Measurements from ENCODE around the gene CHMP2B. TPM values are rescaled to one million over a fixed set of nuclear protein-coding genes. Genes with fewer than 3 reads are reported as not detected.
"Not testable (repeated sequence)": the region's sequence is repeated elsewhere in the genome, so short reads cannot be mapped to it uniquely, and the experiment has no call there.

The CHMP2B gene
- total RNA-seq, 1 donor from 2014 or later = 37.8 TPM

GRCh38 chr3:87229113-87229512 is 2.0 kb downstream of the CHMP2B start:
- no peak for DNase-seq (ENCODE audit: low read depth)

GRCh38 chr3:87233805-87234204 is 6.7 kb downstream of the CHMP2B start:
- DNase-seq (ENCODE audit: low read depth) = no peak

GRCh38 chr3:87236093-87236492 is 9.0 kb downstream of the CHMP2B start:
- DNase-seq (ENCODE audit: low read depth) = no peak

- DNase-seq (ENCODE audit: low read depth) = no peak
Observed at GRCh38 chr3:87246662-87247429, 19.7 kb downstream of the CHMP2B start.

- DNase-seq (ENCODE audit: low read depth) = no peak
Observed at GRCh38 chr3:87247430-87247773, 20.3 kb downstream of the CHMP2B start.

GRCh38 chr3:87248231-87248630 is 21.1 kb downstream of the CHMP2B start:
- DNase-seq (ENCODE audit: low read depth) = not testable (repeated sequence)

GRCh38 chr3:87248831-87249230 is 21.7 kb downstream of the CHMP2B start:
- no peak for DNase-seq (ENCODE audit: low read depth)

- DNase-seq (ENCODE audit: low read depth) = no peak
Observed at GRCh38 chr3:87250009-87250408, 22.9 kb downstream of the CHMP2B start.

- DNase-seq (ENCODE audit: low read depth) = peak; percentile 63
Observed at GRCh38 chr3:87260270-87260669, 33.2 kb downstream of the CHMP2B start.

- DNase-seq (ENCODE audit: low read depth) = no peak
Observed at GRCh38 chr3:87261925-87262324, 34.8 kb downstream of the CHMP2B start.

- DNase-seq (ENCODE audit: low read depth) = no peak
Observed at GRCh38 chr3:87267953-87268645, 41.0 kb downstream of the CHMP2B start.

- no peak for DNase-seq (ENCODE audit: low read depth)
Observed at GRCh38 chr3:87268646-87269211, 41.6 kb downstream of the CHMP2B start.

- no peak for DNase-seq (ENCODE audit: low read depth)
Observed at GRCh38 chr3:87269723-87270122, 42.6 kb downstream of the CHMP2B start.

GRCh38 chr3:87270908-87271700 is 44.0 kb downstream of the CHMP2B start:
- DNase-seq (ENCODE audit: low read depth) = no peak

GRCh38 chr3:87272718-87273341 is 45.7 kb downstream of the CHMP2B start:
- DNase-seq (ENCODE audit: low read depth) = no peak

- DNase-seq (ENCODE audit: low read depth) = no peak
Observed at GRCh38 chr3:87276484-87276883, 49.4 kb downstream of the CHMP2B start, which contains the start of gene POU1F1. Gene POU1F1 (minus strand): TSS chr3:87276584. CDS start chr3:87276462, 122 bp downstream.

- DNase-seq (ENCODE audit: low read depth) = peak; percentile 38
Observed at GRCh38 chr3:87287011-87287410, 59.9 kb downstream of the CHMP2B start.

- DNase-seq (ENCODE audit: low read depth) = no peak
Observed at GRCh38 chr3:87288446-87288845, 61.3 kb downstream of the CHMP2B start.

- peak; percentile 59 for DNase-seq (ENCODE audit: low read depth)
Observed at GRCh38 chr3:87298111-87298718, 71.1 kb downstream of the CHMP2B start.

GRCh38 chr3:87305031-87305430 is 77.9 kb downstream of the CHMP2B start:
- DNase-seq (ENCODE audit: low read depth) = not testable (repeated sequence)

All from myocyte (in vitro differentiated cells).